SK-N-DZ (cell line): ENCODE results near the gene RETN.

Experiments
- DNase-seq: peaks from one replicate; pipeline ENCODE4 v3.0.0-alpha.2; 2015; ENCODE audit warnings: low spot score

The RETN gene

DNA sequence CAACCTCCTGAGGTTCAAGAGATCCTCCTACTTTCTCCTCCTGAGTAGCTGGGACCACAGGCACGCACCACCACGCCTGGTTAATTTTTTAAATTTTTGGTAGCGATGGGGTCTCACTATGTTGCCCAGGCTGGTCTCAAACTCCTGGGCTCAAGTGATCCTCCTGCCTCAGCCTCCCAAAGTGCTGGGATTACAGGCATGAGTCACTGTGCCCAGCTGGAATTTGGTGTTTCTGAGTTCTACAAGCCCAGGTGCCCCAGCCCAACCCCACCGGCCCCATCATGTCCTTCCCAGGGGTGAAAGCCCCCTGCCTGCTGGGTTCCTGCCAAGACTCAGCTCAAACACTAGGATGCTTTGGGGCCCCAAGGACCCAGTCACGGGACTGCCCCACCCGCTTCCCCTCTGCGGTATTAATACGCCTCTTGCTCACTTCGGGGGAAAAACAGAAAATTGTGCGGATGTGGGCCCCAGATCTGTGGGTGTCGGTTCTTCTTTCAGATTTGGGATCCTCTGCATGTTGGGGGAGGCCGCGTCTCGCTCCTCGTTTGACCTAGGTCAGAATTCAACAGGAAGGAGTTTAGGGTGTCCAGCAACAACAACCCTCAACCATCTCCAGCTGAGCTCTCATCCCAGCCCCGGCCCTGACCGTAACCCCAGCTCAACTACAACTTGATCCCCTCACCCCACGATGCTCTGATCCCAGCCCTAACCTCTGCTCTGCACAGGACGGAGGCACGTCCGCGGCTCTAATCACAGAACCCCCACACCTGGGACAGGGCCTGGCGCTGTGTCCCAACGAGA, 36.7 kb downstream of the RETN start:
- DNase-seq = no peak

DNA sequence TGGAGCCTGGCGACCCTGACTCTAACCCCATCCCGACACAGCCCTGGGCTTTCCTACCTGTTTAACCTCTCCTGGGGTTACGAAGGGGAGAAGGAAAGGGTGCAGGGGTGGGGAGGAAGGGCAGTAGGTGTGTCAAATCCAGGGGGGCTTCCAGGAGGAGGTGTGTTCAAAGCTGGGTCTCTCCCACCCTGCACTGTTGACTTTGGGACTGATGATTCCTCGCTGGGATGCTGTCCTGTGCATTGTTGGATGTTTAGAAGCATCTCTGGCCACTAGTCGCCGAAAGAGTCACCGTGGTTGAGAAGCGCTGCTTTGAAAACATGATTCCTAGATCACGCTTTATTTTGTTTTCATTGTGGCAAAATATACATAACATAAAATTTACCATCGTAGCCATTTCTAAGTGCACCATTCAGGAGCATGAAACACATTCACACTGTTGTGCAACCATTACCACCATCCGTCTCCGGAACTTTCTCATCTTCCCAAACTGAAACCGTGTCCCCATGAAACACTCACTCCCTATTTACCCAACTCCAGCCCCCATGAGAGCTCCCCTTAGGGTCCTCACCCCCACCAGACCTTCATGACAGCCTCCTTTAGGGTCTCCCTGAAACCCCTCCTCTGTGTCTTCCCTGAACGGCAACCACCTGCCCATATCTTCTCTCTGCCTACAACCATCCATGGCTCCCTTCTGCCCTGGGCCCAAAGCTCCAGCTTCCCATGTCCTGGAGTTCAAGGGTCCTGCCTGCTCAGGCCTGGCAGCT, 37.5 kb downstream of the RETN start:
- DNase-seq = no peak

DNA sequence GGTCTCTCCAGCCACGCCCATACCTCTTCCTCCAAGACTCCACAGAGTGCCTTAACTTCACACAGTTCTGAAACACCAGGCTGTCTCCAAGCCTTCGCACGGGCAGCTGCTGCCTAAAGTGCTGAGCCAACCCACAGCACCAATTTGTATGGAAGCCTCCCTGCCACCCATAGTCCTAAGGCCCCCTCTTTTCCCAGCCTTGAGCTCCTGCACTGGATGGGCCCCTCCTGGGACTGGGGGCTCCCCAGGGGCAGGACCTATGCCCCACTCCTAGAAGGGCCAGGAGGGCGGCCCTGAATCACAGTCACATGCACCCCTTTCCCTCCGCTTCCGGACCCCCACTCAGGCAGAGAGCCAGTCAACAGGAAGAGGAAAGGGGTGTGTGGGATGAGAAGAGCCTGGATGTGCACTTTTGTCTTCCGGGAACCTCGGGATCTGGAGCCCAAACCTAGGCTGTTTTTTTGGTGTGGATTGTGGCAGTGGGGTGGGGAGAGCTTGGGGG, 38.2 kb downstream of the RETN start:
- no peak for DNase-seq

DNA sequence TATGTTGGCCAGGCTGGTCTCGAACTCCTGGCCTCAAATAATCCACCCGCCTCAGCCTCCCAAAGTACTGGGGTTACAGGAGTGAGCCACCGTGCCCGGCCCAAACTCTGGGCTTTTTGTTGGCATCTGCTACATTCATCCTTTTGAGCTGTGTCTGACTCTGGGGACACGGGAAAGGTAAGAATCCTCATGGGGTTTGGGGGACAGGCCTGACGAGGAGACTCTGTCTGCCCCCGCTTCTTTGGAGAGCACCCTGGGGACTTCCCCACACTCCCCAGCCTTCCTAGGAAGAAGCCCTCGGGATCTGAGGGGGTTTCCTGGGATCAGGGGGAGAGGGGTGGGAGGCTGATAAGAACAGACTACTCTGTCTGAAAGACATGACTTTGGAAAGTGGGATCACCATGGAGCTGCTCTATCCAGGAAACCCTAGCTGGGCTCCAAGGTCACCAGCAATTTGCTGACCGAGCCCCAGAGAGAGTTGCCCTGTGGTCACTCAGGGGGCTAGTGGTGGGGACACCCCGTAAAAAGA, 41.1 kb downstream of the RETN start:
- DNase-seq = no peak

DNA sequence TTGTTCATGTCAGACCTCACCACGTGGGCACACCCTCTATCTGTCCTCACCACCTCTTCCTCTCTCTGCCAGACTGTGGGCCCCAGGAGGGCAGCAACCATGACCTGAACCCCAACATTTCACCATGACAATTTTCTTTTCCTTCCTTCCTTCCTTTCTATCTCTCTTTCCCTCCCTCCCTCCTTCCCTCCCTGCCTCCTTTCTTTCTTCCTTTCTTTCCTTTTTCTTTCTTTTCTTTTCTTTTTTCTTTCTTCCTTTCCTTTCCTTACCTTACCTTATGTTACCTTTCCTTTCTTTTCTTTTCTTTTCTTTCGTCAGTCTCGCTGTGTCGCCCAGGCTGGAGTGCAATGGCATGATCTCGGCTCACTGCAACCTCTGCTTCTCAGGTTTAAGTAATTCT, 41.8 kb downstream of the RETN start:
- DNase-seq = no peak

DNA sequence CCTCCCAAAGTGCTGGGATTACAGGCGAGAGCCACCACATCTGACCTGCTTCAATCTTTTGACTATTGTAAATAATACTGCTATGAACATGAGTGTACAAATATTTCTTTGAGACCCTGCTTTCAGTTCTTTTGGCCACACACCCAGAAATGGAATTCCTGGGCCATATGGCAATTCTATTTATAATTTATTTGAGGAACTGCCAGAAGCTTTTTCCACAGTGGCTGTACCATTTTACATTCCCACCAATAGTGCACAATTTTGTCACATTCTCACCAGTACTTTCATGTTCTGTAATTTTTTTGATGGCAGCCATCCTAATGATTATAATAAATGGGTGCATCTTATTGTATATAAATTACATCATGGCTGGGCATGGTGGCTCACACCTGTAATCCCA, 46.8 kb downstream of the RETN start:
- DNase-seq = no peak

DNA sequence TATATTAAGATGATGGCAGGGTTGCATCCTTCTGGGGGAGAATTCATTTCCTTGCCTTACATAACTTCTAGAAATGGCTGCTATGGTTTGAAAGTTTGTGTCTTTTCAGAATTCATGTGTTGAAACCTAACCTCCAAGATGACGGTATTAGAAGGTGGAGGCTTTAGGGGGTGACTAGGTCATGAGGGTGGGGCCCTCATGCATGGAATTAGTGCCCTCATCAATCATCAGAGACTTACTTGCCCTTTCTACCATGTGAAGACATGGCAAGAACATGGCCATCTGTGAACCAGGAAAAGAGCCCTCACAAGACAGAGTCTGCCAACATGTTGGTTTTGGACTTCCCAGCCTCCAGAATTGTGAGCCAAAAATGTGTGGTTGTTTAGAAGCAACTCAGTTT, 47.9 kb downstream of the RETN start:
- no peak for DNase-seq

DNA sequence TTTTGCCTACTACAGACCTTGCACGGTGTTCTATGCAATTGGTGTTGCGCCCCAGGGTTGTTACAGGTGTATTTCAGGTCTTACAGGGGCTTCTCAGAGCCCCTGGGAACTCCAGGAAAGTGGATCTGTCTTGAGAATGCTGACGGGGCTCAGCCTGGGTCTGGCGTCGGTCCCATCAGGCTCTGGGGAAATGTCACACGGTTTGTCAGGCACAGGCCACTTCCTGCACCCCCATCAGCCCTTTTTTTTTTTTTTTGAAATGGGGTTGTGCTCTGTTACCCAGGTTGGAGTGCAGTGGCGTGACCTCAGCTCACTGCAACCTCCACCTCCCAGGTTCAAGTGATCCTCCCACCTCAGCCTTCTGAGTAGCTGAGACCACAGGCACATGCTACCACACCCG, 49.8 kb downstream of the RETN start:
- DNase-seq = no peak
